ENCODE measurements around the gene ZBTB37.
"Not testable (repeated sequence)": the region's sequence is repeated elsewhere in the genome, so short reads cannot be mapped to it uniquely, and the experiment has no call there.

ZBTB37 gene

DNA sequence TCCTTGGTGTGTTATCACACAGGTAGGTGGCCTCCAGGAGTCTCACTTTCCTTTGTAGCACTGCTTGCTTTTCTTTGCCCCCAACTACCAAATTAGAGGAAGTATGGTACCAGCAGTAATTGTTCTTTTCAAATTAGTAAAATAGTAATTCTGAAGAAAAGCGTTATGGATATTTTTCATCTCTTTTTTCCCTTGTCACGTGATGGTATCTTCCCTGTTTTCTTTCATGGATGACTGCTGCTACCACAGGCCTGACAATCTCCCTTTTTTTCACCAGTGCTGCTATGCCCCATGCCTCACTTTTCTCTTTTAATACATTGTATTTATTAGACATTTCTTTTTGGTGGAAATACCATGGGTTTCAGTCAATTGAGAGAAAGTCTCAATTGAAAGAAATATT is 3.3 kb downstream of the ZBTB37 start:
- TF ChIP-seq POLR2AphosphoS5 (IDR thresholded peaks at IDR 0.05; ENCODE audit: low read depth, low read length) (no peak), SPI1 (IDR thresholded peaks at IDR 0.05; ENCODE audit: low read depth, low read length) (no peak), TAF1 (IDR thresholded peaks at IDR 0.05; ENCODE audit: low read depth, low read length) (no peak), POLR2A (IDR thresholded peaks at IDR 0.05; ENCODE audit: low read depth, low read length) (no peak), PAX5 (IDR thresholded peaks at IDR 0.05; ENCODE audit: insufficient read depth, low read length, severe bottlenecking) (no peak), POU2F2 (IDR thresholded peaks at IDR 0.05; ENCODE audit: low read depth, low read length) (no peak)
- DNase-seq (ENCODE audit: insufficient read length, low spot score) = no peak
- FAIRE-seq = no peak

DNA sequence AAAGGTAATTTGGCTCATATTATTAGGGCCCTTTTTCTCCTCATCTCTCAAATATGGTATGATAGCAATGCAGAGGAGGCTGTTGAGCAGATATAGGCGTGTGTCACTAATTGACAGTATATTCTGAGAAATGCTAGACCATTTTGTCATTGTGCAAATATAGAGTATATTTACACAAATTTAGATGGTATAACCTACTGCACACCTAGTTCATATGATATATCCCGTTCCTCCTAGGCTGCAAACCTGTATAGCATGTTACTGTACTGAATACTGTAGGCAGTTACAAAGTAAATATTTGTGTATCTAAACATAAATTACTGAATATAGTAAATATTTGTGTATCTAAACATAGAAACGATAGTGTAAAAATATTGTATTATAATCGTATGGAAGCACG is 8.6 kb downstream of the ZBTB37 start:
- TF ChIP-seq POLR2AphosphoS5 (IDR thresholded peaks at IDR 0.05; ENCODE audit: low read depth, low read length) (no peak), TAF1 (IDR thresholded peaks at IDR 0.05; ENCODE audit: low read depth, low read length) (no peak), SPI1 (IDR thresholded peaks at IDR 0.05; ENCODE audit: low read depth, low read length) (no peak), POU2F2 (IDR thresholded peaks at IDR 0.05; ENCODE audit: low read depth, low read length) (no peak), POLR2A (IDR thresholded peaks at IDR 0.05; ENCODE audit: low read depth, low read length) (no peak), PAX5 (IDR thresholded peaks at IDR 0.05; ENCODE audit: insufficient read depth, low read length, severe bottlenecking) (no peak)
- no peak for DNase-seq (ENCODE audit: insufficient read length, low spot score)
- no peak for FAIRE-seq

DNA sequence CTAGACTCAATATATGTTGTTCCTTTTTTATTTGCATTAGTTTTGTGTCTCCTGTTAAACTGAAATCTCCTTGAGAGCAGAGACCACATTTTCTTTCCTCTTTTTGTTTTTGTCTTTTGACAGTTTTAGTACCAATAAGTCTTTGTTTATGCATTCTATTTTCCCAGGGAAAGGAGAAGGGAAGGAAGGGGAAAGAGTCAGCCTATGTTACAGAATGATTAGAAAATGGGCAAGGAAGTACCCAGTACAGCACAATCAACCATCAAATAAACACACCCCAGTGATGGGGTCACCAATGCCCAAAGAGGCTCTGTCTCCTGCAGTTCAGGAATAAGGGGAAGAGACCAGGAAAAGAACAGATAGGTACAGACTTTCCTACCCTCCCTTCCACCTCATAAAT is 10.1 kb downstream of the ZBTB37 start:
- FAIRE-seq (no peak), DNase-seq (ENCODE audit: insufficient read length, low spot score) (no peak)
- no peak for TF ChIP-seq POLR2A (IDR thresholded peaks at IDR 0.05; ENCODE audit: low read depth, low read length)
- no peak for TF ChIP-seq SPI1 (IDR thresholded peaks at IDR 0.05; ENCODE audit: low read depth, low read length)
- no peak for TF ChIP-seq TAF1 (IDR thresholded peaks at IDR 0.05; ENCODE audit: low read depth, low read length)
- TF ChIP-seq POLR2AphosphoS5 (IDR thresholded peaks at IDR 0.05; ENCODE audit: low read depth, low read length) = no peak

DNA sequence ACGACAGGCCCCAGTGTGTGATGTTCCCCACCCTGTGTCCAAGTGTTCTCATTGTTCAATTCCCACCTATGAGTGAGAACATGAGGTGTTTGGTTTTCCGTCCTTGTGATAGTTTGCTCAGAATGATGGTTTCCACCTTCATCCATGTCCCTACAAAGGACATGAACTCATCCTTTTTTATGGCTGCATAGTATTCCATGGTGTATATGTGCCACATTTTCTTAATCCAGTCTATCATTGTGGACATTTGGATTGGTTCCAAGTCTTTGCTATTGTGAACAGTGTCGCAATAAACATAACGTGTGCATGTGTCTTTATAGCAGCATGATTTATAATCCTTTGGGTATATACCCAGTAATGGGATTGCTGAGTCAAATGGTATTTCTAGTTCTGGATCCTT is 12.9 kb downstream of the ZBTB37 start:
- DNase-seq (ENCODE audit: insufficient read length, low spot score); FAIRE-seq: not testable (repeated sequence)

DNA sequence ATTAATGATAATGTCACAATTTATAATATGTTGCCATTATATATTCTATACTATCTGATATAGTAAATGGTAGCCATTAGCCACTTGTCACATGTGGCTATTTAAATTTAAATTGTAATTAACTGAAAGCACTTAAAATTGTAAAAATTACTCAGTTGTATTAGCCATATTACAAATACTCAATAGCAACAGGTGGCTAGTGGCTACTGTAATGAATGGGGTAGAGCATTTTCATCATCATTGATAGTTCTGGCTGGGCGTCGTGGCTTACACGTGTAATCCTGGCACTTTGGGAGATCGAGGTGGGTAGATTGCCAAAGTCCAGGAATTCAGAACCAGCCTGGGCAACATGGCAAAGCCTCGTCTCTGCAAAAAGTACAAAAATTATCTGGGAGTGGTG is 16.5 kb downstream of the ZBTB37 start:
- no peak for DNase-seq (ENCODE audit: insufficient read length, low spot score)
- TF ChIP-seq POLR2AphosphoS5 (IDR thresholded peaks at IDR 0.05; ENCODE audit: low read depth, low read length) = no peak
- no peak for TF ChIP-seq PAX5 (IDR thresholded peaks at IDR 0.05; ENCODE audit: insufficient read depth, low read length, severe bottlenecking)
- no peak for TF ChIP-seq POLR2A (IDR thresholded peaks at IDR 0.05; ENCODE audit: low read depth, low read length)
- FAIRE-seq = no peak

DNA sequence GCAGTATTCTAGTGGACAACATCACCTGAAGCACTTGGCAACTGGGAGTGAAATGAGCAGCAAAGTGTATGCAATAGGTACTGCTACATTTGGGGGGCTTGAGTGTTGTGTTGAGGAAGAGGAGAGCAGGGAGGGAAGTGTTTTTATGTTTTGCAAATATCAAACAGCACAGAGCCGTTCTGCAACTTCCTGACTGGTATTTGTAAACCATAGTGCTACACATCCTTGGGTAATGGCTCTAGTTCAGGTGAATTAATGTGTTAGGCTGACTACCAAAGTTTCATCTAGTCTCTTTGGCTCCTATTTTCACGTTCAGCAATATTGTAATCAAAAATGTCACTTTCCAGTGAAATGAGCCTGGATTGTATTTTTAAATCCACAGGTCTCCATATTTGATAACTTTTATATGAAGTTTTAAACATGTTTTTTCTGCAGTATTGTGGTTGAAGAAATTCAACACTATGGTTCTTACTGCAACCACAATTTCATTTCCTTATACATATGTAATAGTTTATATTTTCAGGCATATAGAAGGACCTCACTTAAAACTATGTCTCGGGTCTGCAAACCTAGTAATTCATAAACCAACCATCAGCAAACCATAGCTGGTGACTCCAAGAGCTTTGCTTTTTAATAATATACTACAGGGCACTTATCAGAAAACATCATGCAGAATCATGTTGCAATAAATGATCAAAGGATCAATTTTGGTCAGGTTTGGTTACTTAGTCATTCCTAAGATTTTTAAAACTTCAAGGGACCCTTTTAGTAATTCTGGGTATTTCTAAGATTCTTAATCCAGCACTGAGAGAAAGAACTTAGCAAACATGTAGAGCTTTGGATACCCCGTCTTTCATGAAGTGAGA is 18.8 kb downstream of the ZBTB37 start:
- no peak for DNase-seq (ENCODE audit: insufficient read length, low spot score)
- no peak for TF ChIP-seq TAF1 (IDR thresholded peaks at IDR 0.05; ENCODE audit: low read depth, low read length)
- no peak for TF ChIP-seq POU2F2 (IDR thresholded peaks at IDR 0.05; ENCODE audit: low read depth, low read length)
- TF ChIP-seq POLR2AphosphoS5 (IDR thresholded peaks at IDR 0.05; ENCODE audit: low read depth, low read length) = no peak
- TF ChIP-seq POLR2A (IDR thresholded peaks at IDR 0.05; ENCODE audit: low read depth, low read length) = no peak
- TF ChIP-seq SPI1 (IDR thresholded peaks at IDR 0.05; ENCODE audit: low read depth, low read length) = no peak
- TF ChIP-seq PAX5 (IDR thresholded peaks at IDR 0.05; ENCODE audit: insufficient read depth, low read length, severe bottlenecking) = no peak
- no peak for FAIRE-seq

DNA sequence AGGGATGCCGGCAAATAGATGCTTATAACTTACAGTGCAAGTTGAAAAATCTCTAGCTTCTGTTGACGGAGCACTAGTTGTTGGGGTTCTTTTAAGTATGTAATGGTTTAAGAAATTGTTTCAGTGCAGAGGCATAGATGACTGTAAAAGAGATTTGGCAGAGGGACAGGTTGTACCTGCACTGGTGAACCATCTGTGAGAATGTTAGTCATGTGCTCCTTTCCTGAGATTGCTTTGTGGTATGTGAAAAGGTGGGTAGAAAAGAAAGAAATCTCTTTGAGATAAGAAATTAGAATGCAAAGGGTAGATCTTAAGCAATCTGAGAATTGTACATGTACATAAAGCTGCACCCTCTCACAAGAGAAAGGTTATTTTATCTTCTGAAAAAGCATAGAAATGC is 19.4 kb downstream of the ZBTB37 start:
- FAIRE-seq (no peak), DNase-seq (ENCODE audit: insufficient read length, low spot score) (no peak)
- TF ChIP-seq PAX5 (IDR thresholded peaks at IDR 0.05; ENCODE audit: insufficient read depth, low read length, severe bottlenecking) = no peak
- TF ChIP-seq POLR2AphosphoS5 (IDR thresholded peaks at IDR 0.05; ENCODE audit: low read depth, low read length) = no peak

DNA sequence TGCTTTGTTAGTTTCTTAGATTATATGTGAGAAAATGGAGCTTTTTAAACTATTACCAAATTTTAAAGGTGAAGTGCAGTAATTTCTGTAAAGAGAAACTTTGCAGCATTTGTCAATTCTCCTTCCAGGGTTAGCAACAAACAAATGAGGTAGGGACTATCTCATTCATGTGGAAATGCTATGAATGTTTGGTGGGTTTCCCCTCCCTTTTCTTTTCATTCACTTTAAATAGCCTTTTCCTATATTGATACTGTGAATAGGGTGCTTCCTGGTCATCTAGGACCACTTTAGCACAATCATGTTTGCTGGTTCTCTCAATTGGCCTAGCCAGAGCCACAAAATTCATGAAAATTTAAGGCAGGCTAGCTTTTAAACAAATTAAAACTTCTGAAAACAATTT is 20.6 kb downstream of the ZBTB37 start:
- no peak for FAIRE-seq
- no peak for DNase-seq (ENCODE audit: insufficient read length, low spot score)
- TF ChIP-seq SPI1 (IDR thresholded peaks at IDR 0.05; ENCODE audit: low read depth, low read length) (no peak), POU2F2 (IDR thresholded peaks at IDR 0.05; ENCODE audit: low read depth, low read length) (no peak), PAX5 (IDR thresholded peaks at IDR 0.05; ENCODE audit: insufficient read depth, low read length, severe bottlenecking) (no peak), TAF1 (IDR thresholded peaks at IDR 0.05; ENCODE audit: low read depth, low read length) (no peak), POLR2A (IDR thresholded peaks at IDR 0.05; ENCODE audit: low read depth, low read length) (no peak), POLR2AphosphoS5 (IDR thresholded peaks at IDR 0.05; ENCODE audit: low read depth, low read length) (no peak)

DNA sequence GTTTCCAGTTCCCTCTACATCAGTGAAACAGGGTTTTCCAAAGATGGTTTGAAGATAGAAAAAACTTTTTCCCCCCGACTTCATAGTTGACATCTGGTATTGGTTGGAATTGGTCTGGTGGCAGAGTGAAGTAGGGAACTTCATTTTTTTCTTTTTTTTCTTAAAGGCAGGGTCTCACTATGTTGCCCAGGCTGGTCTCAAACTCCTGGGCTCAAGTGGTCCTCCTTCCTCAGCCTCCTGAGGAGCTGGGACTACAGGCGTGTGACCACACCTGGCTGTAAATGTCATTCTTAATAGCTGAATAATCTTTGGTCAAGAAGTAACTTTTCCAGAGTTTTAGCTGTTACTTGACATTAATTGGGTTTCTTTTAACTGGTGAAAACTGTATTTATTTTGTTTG is 21.7 kb downstream of the ZBTB37 start:
- no peak for TF ChIP-seq POLR2AphosphoS5 (IDR thresholded peaks at IDR 0.05; ENCODE audit: low read depth, low read length)
- no peak for TF ChIP-seq POLR2A (IDR thresholded peaks at IDR 0.05; ENCODE audit: low read depth, low read length)
- TF ChIP-seq TAF1 (IDR thresholded peaks at IDR 0.05; ENCODE audit: low read depth, low read length) = no peak
- TF ChIP-seq PAX5 (IDR thresholded peaks at IDR 0.05; ENCODE audit: insufficient read depth, low read length, severe bottlenecking) = no peak
- TF ChIP-seq POU2F2 (IDR thresholded peaks at IDR 0.05; ENCODE audit: low read depth, low read length) = no peak
- TF ChIP-seq SPI1 (IDR thresholded peaks at IDR 0.05; ENCODE audit: low read depth, low read length) = no peak
- DNase-seq (ENCODE audit: insufficient read length, low spot score) (no peak), FAIRE-seq (no peak)

DNA sequence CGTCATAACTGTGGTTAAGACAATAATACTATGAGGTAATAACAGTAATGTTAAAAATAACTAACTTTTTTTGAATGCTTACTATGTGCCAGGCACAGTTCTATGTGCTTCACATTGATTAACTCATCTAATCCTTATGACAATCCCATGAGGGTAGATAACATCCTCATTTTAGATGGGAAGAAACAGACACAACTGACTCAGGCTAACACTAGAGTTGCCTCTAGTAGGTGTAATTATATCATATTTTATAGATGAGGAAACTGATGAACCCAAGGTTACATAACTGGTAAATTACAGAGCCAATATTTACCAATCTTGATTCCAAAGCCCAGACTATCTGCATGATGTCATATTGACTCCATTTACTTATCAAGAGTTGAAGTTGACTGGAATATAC is 25.4 kb downstream of the ZBTB37 start:
- TF ChIP-seq PAX5 (IDR thresholded peaks at IDR 0.05; ENCODE audit: insufficient read depth, low read length, severe bottlenecking) = no peak
- TF ChIP-seq SPI1 (IDR thresholded peaks at IDR 0.05; ENCODE audit: low read depth, low read length) = no peak
- no peak for TF ChIP-seq TAF1 (IDR thresholded peaks at IDR 0.05; ENCODE audit: low read depth, low read length)
- no peak for TF ChIP-seq POU2F2 (IDR thresholded peaks at IDR 0.05; ENCODE audit: low read depth, low read length)
- no peak for TF ChIP-seq POLR2AphosphoS5 (IDR thresholded peaks at IDR 0.05; ENCODE audit: low read depth, low read length)
- TF ChIP-seq POLR2A (IDR thresholded peaks at IDR 0.05; ENCODE audit: low read depth, low read length) = no peak
- no peak for DNase-seq (ENCODE audit: insufficient read length, low spot score)
- FAIRE-seq = no peak
